GM21723 (cell line): ENCODE data around the gene SAA2.
"Not testable (repeated sequence)": the region's sequence is repeated elsewhere in the genome, so short reads cannot be mapped to it uniquely, and the experiment has no call there.

Experiments
- ATAC-seq: cut with Tn5 transposase; IDR thresholded peaks from one replicate; pipeline ENCODE4 v1.9.1; 2021; ENCODE audit warnings: mild to moderate bottlenecking, moderate library complexity; ENCODE audit not compliant: unreplicated experiment

Gene SAA2

DNA sequence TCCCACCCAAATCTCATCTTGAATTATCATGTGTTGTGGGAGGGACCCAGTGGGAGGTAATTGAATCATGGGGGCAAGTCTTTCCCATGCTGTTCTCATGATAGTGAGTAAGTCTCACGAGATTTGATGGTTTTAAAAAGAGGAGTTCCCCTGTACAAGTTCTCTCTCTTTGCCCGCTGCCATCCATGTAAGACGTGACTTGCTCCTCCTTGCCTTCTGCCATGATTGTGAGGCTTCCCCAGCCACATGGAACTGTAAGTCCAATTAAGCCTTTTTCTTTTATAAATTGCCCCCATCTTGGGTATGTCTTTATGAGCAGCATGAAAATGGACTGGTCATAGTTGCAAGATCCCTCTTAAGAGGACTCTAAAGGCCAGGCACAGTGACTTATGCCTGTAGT lies 50.7 kb downstream of the SAA2 start:
- not testable (repeated sequence) for ATAC-seq

DNA sequence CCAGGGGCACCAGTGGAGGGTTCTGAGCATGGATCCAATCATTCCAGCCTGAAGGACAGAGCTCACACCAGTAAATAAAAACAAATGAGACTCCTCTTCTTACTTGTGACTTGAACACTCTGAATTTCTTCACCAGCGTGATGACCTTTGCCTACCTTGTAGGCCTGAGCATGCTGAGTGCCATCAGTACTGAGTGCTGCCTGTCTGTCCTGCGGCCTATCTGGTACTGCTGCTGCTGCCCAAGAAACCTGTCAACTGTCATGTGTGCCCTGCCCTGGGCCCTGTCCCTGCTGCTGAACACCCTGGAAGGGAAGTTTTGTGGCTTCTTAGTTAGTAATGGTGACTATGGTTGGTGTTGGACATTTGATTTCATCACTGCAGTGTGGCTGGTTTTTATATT lies 51.9 kb downstream of the SAA2 start:
- no peak for ATAC-seq
